NT2/D1 (cell line): ENCODE data around the gene RAD51C.
"Not testable (repeated sequence)": the region's sequence is repeated elsewhere in the genome, so short reads cannot be mapped to it uniquely, and the experiment has no call there.

Source experiments
- DNase-seq: peaks from one replicate; pipeline ENCODE4 v3.0.0-alpha.2; 2011; ENCODE audit warnings: low read depth, low spot score
- H3K27me3 ChIP-seq: 2 replicates; pipeline ENCODE4 v1.6.0; 2011; ENCODE audit warnings: mild to moderate bottlenecking; ENCODE audit not compliant: insufficient read length, insufficient read depth
- H3K36me3 ChIP-seq: 2 replicates; pipeline ENCODE4 v1.6.1; 2011; ENCODE audit warnings: mild to moderate bottlenecking, low read length, mixed read lengths; ENCODE audit not compliant: insufficient read depth, insufficient read length
- H3K4me1 ChIP-seq: 2 replicates; pipeline ENCODE4 v1.5.1; 2011; ENCODE audit not compliant: insufficient read depth, insufficient read length
- H3K4me3 ChIP-seq: 2 replicates; pipeline ENCODE4 v1.5.1; 2011; ENCODE audit warnings: low read depth; ENCODE audit not compliant: insufficient read length
- H3K9ac ChIP-seq: 2 replicates; pipeline ENCODE4 v1.6.0; 2011; ENCODE audit warnings: low read depth; ENCODE audit not compliant: insufficient read length
- H3K9me3 ChIP-seq: 2 replicates; pipeline ENCODE4 v1.5.1; 2011; ENCODE audit warnings: mild to moderate bottlenecking, low read length; ENCODE audit not compliant: insufficient read depth
- SUZ12 ChIP-seq: IDR thresholded peaks from 2 replicates; pipeline ENCODE4 v1.6.1; 2011; ENCODE audit not compliant: insufficient read length, insufficient read depth; ENCODE audit errors: extremely low read depth
- YY1 ChIP-seq: IDR thresholded peaks from 2 replicates; pipeline ENCODE4 v1.6.1; 2011; ENCODE audit not compliant: insufficient read length, insufficient read depth
- ZNF274 ChIP-seq: IDR thresholded peaks from 2 replicates; pipeline ENCODE4 v1.6.1; 2011; ENCODE audit warnings: mild to moderate bottlenecking, low read depth, low read length

The RAD51C gene

DNA sequence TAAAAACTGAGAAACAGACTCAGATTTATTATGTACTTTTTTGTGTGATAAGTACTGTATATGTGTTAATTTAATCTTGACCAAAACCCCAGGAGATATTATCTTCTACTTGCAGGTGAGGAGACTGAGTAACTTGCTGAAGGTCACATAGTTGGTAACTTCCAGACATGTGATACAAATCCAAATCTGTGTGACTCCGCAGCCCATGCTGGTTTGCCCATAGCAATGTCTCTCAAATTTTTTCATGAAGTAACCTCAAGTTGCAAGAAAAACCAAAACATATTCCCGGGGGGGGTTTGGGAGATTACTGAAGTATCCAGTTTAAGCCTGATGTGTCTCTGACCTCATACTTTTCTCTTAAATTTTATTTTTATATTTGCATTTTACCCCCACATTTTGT lies 3.9 kb upstream of the RAD51C start:
- Histone ChIP-seq H3K36me3 (no peaks in the 10 kb centered on the region), H3K9ac (no peak overlapping the region)
- DNase-seq: no peak

DNA sequence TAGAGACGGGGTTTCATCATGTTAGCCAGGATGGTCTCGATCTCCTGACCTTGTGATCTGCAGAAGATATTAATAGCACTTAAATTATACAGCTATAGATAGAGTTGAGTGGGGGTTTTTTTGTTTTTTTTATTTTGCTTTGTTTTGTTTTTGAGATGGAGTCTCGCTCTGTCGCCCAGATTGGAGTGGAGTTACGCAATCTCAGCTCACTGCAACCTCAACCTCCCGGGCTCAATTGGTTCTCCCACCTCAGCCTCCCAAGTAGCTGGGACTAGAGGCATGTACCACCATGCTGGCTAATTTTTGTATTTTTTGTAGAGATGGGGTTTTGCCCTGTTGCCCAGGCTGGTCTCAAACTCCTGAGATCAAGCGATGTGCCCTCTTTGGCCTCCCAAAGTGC lies 2.4 kb upstream of the RAD51C start:
- not testable (repeated sequence) for H3K36me3 ChIP-seq, H3K9me3 ChIP-seq, H3K27me3 ChIP-seq, DNase-seq, H3K4me3 ChIP-seq, H3K4me1 ChIP-seq, H3K9ac ChIP-seq

More for the DNA sequence above, 3.9 kb upstream of the RAD51C start:
- TF ChIP-seq ZNF274 (no peak), SUZ12 (no peak), YY1 (no peak)
- no peak overlapping the region for H3K4me3 ChIP-seq
- peaks cover 4% of the 10 kb centered on the region for H3K4me1 ChIP-seq
- H3K27me3 ChIP-seq: no peaks in the 10 kb centered on the region
- no peaks in the 10 kb centered on the region for H3K9me3 ChIP-seq

DNA sequence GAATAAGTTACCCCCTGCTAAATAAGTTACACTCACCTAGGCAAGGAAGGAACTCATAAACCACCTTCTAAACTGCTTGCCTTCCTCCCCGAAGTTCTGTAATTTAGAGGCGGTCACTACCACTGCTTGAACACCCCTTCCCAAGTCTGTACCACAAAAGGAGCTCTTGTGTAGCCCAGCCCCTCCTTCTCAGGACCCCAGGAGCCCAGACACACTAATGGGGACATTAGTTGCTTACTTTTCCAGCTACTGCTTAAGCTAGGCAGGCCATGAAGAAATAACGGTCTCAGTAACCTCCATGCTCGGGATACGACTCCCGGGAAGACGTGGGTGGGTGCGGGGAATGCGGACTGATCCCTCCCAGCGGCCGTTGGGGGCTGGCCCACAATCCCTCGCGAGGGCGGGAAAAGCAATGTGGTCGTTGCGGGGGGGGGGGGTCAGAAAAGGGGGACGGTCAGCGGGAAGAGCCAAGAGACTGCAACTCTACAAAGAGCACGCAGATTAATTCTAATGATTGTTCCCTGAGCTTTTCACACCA lies 632 bp upstream of the RAD51C start, which contains the start of gene TEX14:
TSS of gene TEX14 (minus strand) at position 345 of the 538 bp plus-strand sequence. CDS start 40,044 bp downstream, outside the sequence.
- Histone ChIP-seq H3K4me3 (peak within 1 kb of the TSS; percentile 57), H3K27me3 (no peaks in the 10 kb centered on the region), H3K4me1 (peaks cover 4% of the 10 kb centered on the region), H3K9me3 (no peaks in the 10 kb centered on the region), H3K9ac (peak within 1 kb of the TSS; percentile 77), H3K36me3 (peaks cover 14% of the 10 kb centered on the region)
- DNase-seq: no peak
- no peak for TF ChIP-seq ZNF274
- no peak for TF ChIP-seq YY1
- TF ChIP-seq SUZ12: no peak

DNA sequence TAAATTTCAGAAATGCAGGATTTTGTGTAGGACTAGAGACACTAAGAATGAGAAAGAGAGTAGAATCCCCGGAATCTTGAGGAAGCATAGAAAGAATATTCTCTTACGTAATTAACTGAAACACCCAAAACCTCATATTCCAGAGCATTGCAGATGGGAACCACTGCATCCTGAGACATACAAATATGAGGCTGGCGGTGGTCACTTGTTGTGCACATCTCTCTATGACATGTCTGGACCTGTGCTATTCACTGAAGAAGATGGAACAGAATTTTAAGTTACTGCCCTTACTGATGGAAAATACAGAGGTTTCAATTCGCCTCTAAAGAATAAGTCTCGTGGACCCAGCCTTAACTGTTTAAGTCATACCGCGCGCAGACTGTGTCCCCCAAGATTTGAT lies 806 bp downstream of the RAD51C start:
- Histone ChIP-seq H3K9ac (peak overlapping the region; percentile 77), H3K4me3 (peak overlapping the region; percentile 57), H3K27me3 (no peaks in the 10 kb centered on the region), H3K36me3 (peaks cover 17% of the 10 kb centered on the region), H3K9me3 (no peaks in the 10 kb centered on the region), H3K4me1 (peaks cover 4% of the 10 kb centered on the region)
- DNase-seq: no peak
- TF ChIP-seq YY1 (no peak), SUZ12 (no peak), ZNF274 (no peak)

DNA sequence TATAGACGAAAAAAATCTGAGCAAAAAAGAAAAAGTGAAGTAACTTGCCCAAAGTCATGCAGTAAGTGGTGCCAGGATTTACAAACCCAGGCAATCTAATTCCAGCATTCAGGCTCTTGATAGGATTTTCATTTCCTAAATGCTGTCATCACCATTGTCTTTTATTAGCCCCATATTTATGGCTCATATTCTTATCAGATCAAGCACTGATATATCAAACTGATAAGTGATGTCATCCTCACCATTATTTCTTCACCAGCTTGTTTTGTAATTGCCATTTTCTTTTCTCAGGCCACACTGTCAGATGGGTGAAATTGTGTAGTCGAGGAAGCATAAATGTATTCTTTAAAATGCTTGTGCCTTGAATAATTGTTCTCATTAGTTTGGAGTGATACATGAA lies 1.3 kb downstream of the RAD51C start:
- no peak overlapping the region for H3K9ac ChIP-seq
- no peaks in the 10 kb centered on the region for H3K9me3 ChIP-seq
- TF ChIP-seq ZNF274 (no peak), SUZ12 (no peak), YY1 (no peak)
- H3K4me1 ChIP-seq: peaks cover 4% of the 10 kb centered on the region
- no peaks in the 10 kb centered on the region for H3K27me3 ChIP-seq
- DNase-seq: no peak
- peaks cover 17% of the 10 kb centered on the region for H3K36me3 ChIP-seq
- H3K4me3 ChIP-seq: no peak overlapping the region

DNA sequence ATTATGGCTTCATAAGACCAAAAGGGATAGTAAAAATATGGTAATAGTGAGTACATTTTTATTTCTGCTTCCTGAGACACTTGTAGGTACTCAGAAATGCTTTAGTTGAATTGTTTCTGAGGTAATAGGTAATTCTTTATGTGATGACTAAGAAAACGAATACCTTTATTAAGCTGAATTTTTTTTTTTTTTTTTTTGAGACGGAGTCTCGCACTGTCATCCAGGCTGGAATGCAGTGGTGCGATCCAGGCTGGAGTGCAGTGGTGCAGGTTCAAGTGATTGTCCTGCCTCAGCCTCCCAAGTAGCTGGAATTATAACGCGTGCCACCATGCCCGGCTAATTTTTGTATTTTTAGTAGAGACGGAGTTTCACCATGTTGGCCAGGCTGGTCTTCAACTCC lies 1.9 kb downstream of the RAD51C start:
- no peak for DNase-seq
- Histone ChIP-seq H3K4me1 (peaks cover 4% of the 10 kb centered on the region), H3K9me3 (no peaks in the 10 kb centered on the region), H3K9ac (no peak overlapping the region), H3K36me3 (peaks cover 18% of the 10 kb centered on the region), H3K4me3 (no peak overlapping the region), H3K27me3 (no peaks in the 10 kb centered on the region)
- no peak for TF ChIP-seq YY1
- no peak for TF ChIP-seq ZNF274
- no peak for TF ChIP-seq SUZ12

DNA sequence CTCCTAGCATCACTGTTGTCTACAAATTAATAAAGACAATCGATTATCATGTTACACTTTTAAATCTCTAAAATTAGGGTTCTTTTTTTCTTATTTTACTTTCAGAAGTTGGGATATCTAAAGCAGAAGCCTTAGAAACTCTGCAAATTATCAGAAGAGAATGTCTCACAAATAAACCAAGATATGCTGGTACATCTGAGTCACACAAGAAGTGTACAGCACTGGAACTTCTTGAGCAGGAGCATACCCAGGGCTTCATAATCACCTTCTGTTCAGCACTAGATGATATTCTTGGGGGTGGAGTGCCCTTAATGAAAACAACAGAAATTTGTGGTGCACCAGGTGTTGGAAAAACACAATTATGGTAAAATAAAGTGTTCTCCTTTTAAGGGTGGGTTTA lies 2.4 kb downstream of the RAD51C start:
- H3K9ac ChIP-seq: no peak overlapping the region

DNA sequence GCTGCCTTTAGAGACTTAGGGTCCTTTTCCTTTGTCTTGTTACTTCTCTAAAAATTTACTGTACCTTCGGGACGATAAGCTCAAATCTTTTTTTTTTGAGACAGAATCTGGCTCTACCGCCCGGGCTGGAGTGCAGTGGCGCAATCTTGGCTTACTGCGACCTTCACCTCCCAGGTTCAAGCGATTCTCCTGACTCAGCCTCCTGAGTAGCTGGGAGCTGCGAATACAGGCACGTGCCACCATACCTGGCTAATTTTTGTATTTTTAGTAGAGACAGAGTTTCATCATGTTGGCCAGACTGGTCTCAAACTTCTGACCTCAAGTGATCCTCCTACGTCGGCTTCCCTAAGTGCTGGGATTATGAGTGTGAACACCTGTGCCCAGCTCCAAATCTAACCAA lies 7.4 kb downstream of the RAD51C start:
- Histone ChIP-seq H3K9me3 (no peaks in the 10 kb centered on the region), H3K4me1 (no peaks in the 10 kb centered on the region), H3K27me3 (no peaks in the 10 kb centered on the region), H3K4me3 (no peak overlapping the region), H3K36me3 (peaks cover 47% of the 10 kb centered on the region), H3K9ac (no peak overlapping the region)
- TF ChIP-seq SUZ12 (no peak), YY1 (no peak), ZNF274 (no peak)
- no peak for DNase-seq

More for the DNA sequence above, 2.4 kb downstream of the RAD51C start:
- H3K27me3 ChIP-seq: no peaks in the 10 kb centered on the region
- H3K4me3 ChIP-seq: no peak overlapping the region
- H3K9me3 ChIP-seq: no peaks in the 10 kb centered on the region
- peaks cover 23% of the 10 kb centered on the region for H3K36me3 ChIP-seq
- no peak for TF ChIP-seq ZNF274
- no peak for TF ChIP-seq SUZ12
- TF ChIP-seq YY1: no peak
- DNase-seq: no peak
- H3K4me1 ChIP-seq: peaks cover 4% of the 10 kb centered on the region
